HG03565 (cell line): ENCODE data around the gene ASCL1.

Experiments used
- ATAC-seq: cut with Tn5 transposase; IDR thresholded peaks from one replicate; pipeline ENCODE4 v1.9.1; 2021; ENCODE audit warnings: mild to moderate bottlenecking, moderate library complexity; ENCODE audit not compliant: unreplicated experiment

ASCL1 gene

GRCh38 chr12:102976609-102977280 is 19.3 kb downstream of the ASCL1 start:
- no peak for ATAC-seq

DNA sequence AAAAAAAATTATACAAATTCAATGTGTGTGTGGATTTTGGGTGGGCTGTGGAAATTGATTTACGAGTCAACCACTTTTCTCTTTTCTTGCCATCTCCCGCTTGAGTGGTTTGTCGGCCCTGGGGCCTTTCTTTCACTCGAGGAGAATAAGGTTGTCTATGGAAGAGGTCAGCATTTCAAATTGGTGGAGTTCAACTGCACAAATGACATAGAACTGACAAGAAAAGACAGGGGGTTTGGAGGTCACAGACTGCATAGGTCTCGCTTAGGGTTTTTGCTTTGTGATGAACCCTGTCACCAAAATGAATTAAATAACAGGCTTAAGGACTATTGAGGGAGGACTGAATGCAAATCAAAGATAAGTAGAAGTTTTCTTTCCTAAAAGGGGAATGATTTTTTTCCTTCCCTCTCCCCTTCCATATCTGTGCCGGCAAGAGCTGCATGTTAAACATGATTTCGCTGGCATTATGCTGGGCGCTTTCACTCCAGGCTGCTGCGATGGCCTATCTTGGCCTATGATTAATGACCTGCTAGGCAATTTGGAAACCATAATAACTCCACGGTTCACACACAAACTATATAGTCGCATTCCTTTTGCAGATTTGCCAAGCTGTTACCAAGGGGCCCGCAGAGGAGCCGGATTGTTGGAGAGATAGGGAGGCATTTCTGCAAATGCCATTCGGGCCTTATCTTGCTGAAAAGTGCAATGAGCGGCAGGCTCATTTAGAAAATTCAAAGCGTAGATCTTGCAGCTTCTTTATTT is 20.7 kb downstream of the ASCL1 start:
- no peak for ATAC-seq

DNA sequence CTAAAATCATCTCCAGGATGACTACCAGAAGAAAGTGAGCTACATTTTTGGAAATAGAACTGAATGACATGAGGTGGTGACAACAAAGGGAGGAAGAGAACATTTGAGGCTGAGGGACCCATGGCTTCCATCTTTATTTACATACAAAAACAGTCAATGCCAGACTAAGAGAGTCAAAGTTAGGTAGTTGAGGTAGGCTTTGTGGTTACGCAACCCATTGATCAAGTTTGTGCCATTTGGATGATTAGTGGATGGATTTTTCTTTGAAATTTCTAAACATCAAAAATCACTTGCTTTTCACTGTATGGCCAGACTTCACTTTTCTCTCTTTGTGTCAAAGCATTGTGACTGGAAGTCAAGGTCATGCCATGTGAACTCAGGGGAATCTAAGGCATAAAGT is 22.9 kb downstream of the ASCL1 start:
- no peak for ATAC-seq

- no peak for ATAC-seq
Measured at GRCh38 chr12:102990419-102990818, 32.9 kb downstream of the ASCL1 start.

DNA sequence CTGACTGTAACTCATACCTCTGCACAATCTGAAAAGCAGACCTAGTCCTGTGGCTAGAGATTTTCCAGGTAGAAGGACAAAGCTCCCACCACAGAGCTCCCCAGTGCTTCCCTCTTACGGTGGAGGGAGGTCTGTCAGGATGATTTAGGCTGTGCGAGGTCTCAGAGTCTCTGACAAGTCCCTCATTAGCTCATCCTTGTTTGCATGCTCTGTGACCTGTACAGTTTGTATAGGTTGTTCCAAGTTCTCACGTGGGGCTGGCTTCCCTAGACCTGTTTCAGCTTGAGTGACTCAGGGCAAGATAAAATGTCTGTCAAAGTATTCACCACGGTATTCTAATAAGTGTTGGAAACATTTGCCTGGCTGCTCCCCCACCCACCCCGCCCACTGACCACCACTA is 34.8 kb downstream of the ASCL1 start:
- ATAC-seq, result no peak

GRCh38 chr12:102992720-102993119 is 35.2 kb downstream of the ASCL1 start:
- no peak for ATAC-seq

GRCh38 chr12:102993537-102993936 is 36.1 kb downstream of the ASCL1 start:
- ATAC-seq, result no peak

DNA sequence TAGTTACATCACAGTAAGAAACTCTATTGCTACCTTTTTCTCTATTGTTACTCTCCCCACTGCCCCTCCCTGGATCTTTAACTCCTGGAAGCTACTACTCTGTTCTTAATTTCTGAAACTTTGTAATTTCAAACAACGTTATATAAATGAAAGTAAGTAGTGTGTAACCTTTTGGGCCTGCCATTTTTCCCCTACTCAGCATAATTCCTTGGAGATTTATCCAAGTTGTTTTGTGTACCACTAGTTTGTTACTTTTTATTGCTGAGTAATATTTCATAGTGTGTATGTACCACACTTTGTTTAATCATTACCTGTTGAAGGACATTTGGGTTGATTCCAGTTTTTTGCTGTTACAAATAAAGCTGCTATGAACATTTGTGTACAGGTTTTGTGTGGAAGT is 37.9 kb downstream of the ASCL1 start:
- no peak for ATAC-seq
